HEK293 (cell line): ENCODE results near the gene PRICKLE3.
A peak's percentile ranks its signal among the peaks of the same experiment; 100 is the strongest.

Experiments
- CTCF ChIA-PET: fragments of 350-600 bp; formaldehyde crosslinking; extraction: SDS; loops from one replicate; lab custom pipeline; 2021; ENCODE audit warnings: antibody characterized with exemption; lab: Yijun Ruan, JAX
- POLR2A ChIA-PET: fragments of 300-600 bp; formaldehyde crosslinking; extraction: SDS; loops from one replicate; lab custom pipeline; 2020; ENCODE audit warnings: antibody characterized with exemption, inconsistent platforms; lab: Yijun Ruan, JAX
- H3K27ac ChIP-seq: fragments of 200-500 bp; sonication (Bioruptor generic); 2 replicates; pipeline ENCODE4 v1.5.1; 2014; ENCODE audit warnings: low read depth, low read length, control low read depth, inconsistent platforms; ENCODE audit errors: extremely low read depth
- H3K36me3 ChIP-seq, 2 experiments: fragments of 200-500 bp in 1 of 2; sonication (Bioruptor generic) in 1 of 2; 1 replicate in 1 of 2; 2 replicates in 1 of 2; pipeline ENCODE4 v1.5.1; 2014 to 2017; ENCODE audit warnings: inconsistent platforms in 2 of 2, low read length in 2 of 2; ENCODE audit not compliant: control insufficient read depth in 2 of 2, insufficient read depth in 1 of 2
- H3K4me1 ChIP-seq: fragments of 200-500 bp; sonication (Bioruptor generic); 2 replicates; pipeline ENCODE4 v1.5.1; 2014; ENCODE audit warnings: mild to moderate bottlenecking, low read length, inconsistent platforms; ENCODE audit not compliant: control insufficient read depth, insufficient read depth
- H3K4me3 ChIP-seq: 2 replicates; pipeline ENCODE4 v1.5.1; 2011; ENCODE audit warnings: low read depth, mild to moderate bottlenecking, control low read depth, low read length, moderate library complexity
- H3K9me3 ChIP-seq: fragments of 200-500 bp; sonication (Bioruptor generic); 2 replicates; pipeline ENCODE4 v1.5.1; 2014; ENCODE audit warnings: low read depth, low read length, inconsistent platforms; ENCODE audit not compliant: control insufficient read depth, insufficient read depth
- BCL11A ChIP-seq: fragments of 450-650 bp; formaldehyde crosslinking; IDR thresholded peaks from 2 replicates; pipeline ENCODE4 v1.5.1; 2016; ENCODE audit warnings: low read depth, missing biosample characterization, missing genetic modification characterization
- GLI4 ChIP-seq: fragments of 450-650 bp; formaldehyde crosslinking; IDR thresholded peaks from 2 replicates; pipeline ENCODE4 v1.5.1; 2016; ENCODE audit warnings: missing biosample characterization, missing genetic modification characterization
- HOXC10 ChIP-seq: sonication (generic); formaldehyde crosslinking; IDR thresholded peaks from 2 replicates; pipeline ENCODE4 v1.8.1; 2023; ENCODE audit warnings: mild to moderate bottlenecking, missing genetic modification reagents
- INSM2 ChIP-seq: fragments of 450-650 bp; formaldehyde crosslinking; IDR thresholded peaks from 2 replicates; pipeline ENCODE4 v1.5.1; 2016; ENCODE audit warnings: missing biosample characterization, missing genetic modification characterization
- KLF8 ChIP-seq: fragments of 450-650 bp; formaldehyde crosslinking; IDR thresholded peaks from 2 replicates; pipeline ENCODE4 v1.5.1; 2016; ENCODE audit warnings: missing biosample characterization, missing genetic modification characterization
- KLF9 ChIP-seq: fragments of 450-650 bp; formaldehyde crosslinking; IDR thresholded peaks from 2 replicates; pipeline ENCODE4 v1.5.1; 2016; ENCODE audit warnings: missing biosample characterization, missing genetic modification characterization, low read depth
- PBX3 ChIP-seq: sonication (generic); formaldehyde crosslinking; IDR thresholded peaks from 2 replicates; pipeline ENCODE4 v1.8.1; 2022; ENCODE audit warnings: mild to moderate bottlenecking, moderate library complexity, missing genetic modification reagents
- REST ChIP-seq: fragments of 450-650 bp; formaldehyde crosslinking; IDR thresholded peaks from 2 replicates; pipeline ENCODE4 v1.5.1; 2016; ENCODE audit warnings: missing biosample characterization, missing genetic modification characterization
- SP2 ChIP-seq: fragments of 450-650 bp; formaldehyde crosslinking; IDR thresholded peaks from 2 replicates; pipeline ENCODE4 v1.5.1; 2016; ENCODE audit warnings: missing biosample characterization, missing genetic modification characterization
- TRIM28 ChIP-seq: IDR thresholded peaks from 2 replicates; pipeline ENCODE4 v1.6.1; 2011; ENCODE audit warnings: low read length, control low read depth, borderline replicate concordance
- ZNF10 ChIP-seq: fragments of 450-650 bp; formaldehyde crosslinking; IDR thresholded peaks from 2 replicates; pipeline ENCODE4 v1.5.1; 2017; ENCODE audit warnings: missing biosample characterization, missing genetic modification characterization
- ZNF16 ChIP-seq: fragments of 450-650 bp; formaldehyde crosslinking; IDR thresholded peaks from 2 replicates; pipeline ENCODE4 v1.5.1; 2016; ENCODE audit warnings: low read depth, missing biosample characterization, missing genetic modification characterization
- ZNF214 ChIP-seq: fragments of 450-650 bp; formaldehyde crosslinking; IDR thresholded peaks from 2 replicates; pipeline ENCODE4 v1.5.1; 2017; ENCODE audit warnings: missing biosample characterization, mild to moderate bottlenecking, missing genetic modification characterization, borderline replicate concordance
- ZNF239 ChIP-seq: fragments of 450-650 bp; formaldehyde crosslinking; IDR thresholded peaks from 2 replicates; pipeline ENCODE4 v1.5.1; 2016; ENCODE audit warnings: missing biosample characterization, missing genetic modification characterization
- ZNF311 ChIP-seq: fragments of 450-650 bp; formaldehyde crosslinking; IDR thresholded peaks from 2 replicates; pipeline ENCODE4 v1.5.1; 2017; ENCODE audit warnings: missing biosample characterization, missing genetic modification characterization, borderline replicate concordance
- ZNF366 ChIP-seq: fragments of 450-650 bp; formaldehyde crosslinking; conservative IDR thresholded peaks from 2 replicates; pipeline ENCODE4 v1.5.1; 2016; ENCODE audit warnings: missing biosample characterization, missing genetic modification characterization
- ZNF580 ChIP-seq: fragments of 450-650 bp; formaldehyde crosslinking; IDR thresholded peaks from 2 replicates; pipeline ENCODE4 v1.5.1; 2016; ENCODE audit warnings: missing biosample characterization, missing genetic modification characterization
- ZNF600 ChIP-seq: fragments of 450-650 bp; formaldehyde crosslinking; IDR thresholded peaks from 2 replicates; pipeline ENCODE4 v1.5.1; 2016; ENCODE audit warnings: missing biosample characterization, missing genetic modification characterization
- ZNF623 ChIP-seq: fragments of 450-650 bp; formaldehyde crosslinking; IDR thresholded peaks from 2 replicates; pipeline ENCODE4 v1.5.1; 2016; ENCODE audit warnings: missing biosample characterization, missing genetic modification characterization
- ZNF785 ChIP-seq: fragments of 450-650 bp; formaldehyde crosslinking; IDR thresholded peaks from 2 replicates; pipeline ENCODE4 v1.5.1; 2016; ENCODE audit warnings: missing biosample characterization, missing genetic modification characterization
- ZNF792 ChIP-seq: fragments of 450-650 bp; formaldehyde crosslinking; IDR thresholded peaks from 2 replicates; pipeline ENCODE4 v1.5.1; 2016; ENCODE audit warnings: missing biosample characterization, missing genetic modification characterization
- ZNF843 ChIP-seq: fragments of 450-650 bp; formaldehyde crosslinking; IDR thresholded peaks from 2 replicates; pipeline ENCODE4 v1.5.1; 2016; ENCODE audit warnings: missing biosample characterization, missing genetic modification characterization

PRICKLE3 gene

GRCh38 chrX:49190821-49191573, 4.8 kb upstream of the PRICKLE3 start (continued):
- TF ChIP-seq ZNF580 (tag by site-specific recombination) (peak; percentile 81; the same call in 1 of the 2 replicates), BCL11A (tag by site-specific recombination) (no peak), ZNF16 (tag by site-specific recombination) (no peak), ZNF214 (tag by site-specific recombination) (no peak), ZNF366 (tag by site-specific recombination) (peak; percentile 100), PBX3 (CRISPR knock-in tag) (peak; percentile 93), ZNF600 (peak; percentile 87), KLF9 (tag by site-specific recombination) (peak; percentile 83), SP2 (peak; percentile 99), ZNF623 (tag by site-specific recombination) (0 out of 2 replicates have a peak, but pooled peaks have one; percentile 27)

- peaks cover 2% of the 10 kb centered on the region; the same call in 1 of the 2 replicates for H3K4me1 ChIP-seq
- peak overlapping the region; percentile 8; the same call in 1 of the 2 replicates for H3K27ac ChIP-seq
- H3K4me3 ChIP-seq: no peak overlapping the region
- ChIA-PET CTCF (interaction anchor here (0.5 to 1.3 kb wide), 4 partner anchors 22 to 507 kb away, joined by 3 to 4 read pairs (median 3); no protein-coding TSS in a partner anchor), POLR2A (interaction anchor here (0.7 to 2.0 kb wide), 2 partner anchors 17 to 356 kb away, joined by 3 to 11 read pairs; no protein-coding TSS in a partner anchor)
- TF ChIP-seq ZNF785 (tag by site-specific recombination) (no peak), BCL11A (tag by site-specific recombination) (no peak), ZNF239 (tag by site-specific recombination) (no peak), KLF8 (tag by site-specific recombination) (no peak), REST (no peak), ZNF10 (no peak), ZNF311 (no peak), ZNF792 (tag by site-specific recombination) (no peak), TRIM28 (no peak), GLI4 (no peak), INSM2 (no peak), ZNF843 (tag by site-specific recombination) (no peak), HOXC10 (CRISPR knock-in tag) (no peak)
- H3K9me3 ChIP-seq: no peaks in the 10 kb centered on the region
- no peaks in the 10 kb centered on the region for H3K36me3 ChIP-seq
Observed at GRCh38 chrX:49189606-49190005, 3.4 kb upstream of the PRICKLE3 start.
